ENCODE results near the gene NARS2. TPM values are rescaled to one million over a fixed set of nuclear protein-coding genes. Genes with fewer than 3 reads are reported as not detected.
A peak's percentile ranks its signal among the peaks of the same experiment; 100 is the strongest.
"Not testable (repeated sequence)": the region's sequence is repeated elsewhere in the genome, so short reads cannot be mapped to it uniquely, and the experiment has no call there.

Gene NARS2
- total RNA-seq, 2 experiments from 2014 or later = 12.8 to 14.5 TPM

DNA sequence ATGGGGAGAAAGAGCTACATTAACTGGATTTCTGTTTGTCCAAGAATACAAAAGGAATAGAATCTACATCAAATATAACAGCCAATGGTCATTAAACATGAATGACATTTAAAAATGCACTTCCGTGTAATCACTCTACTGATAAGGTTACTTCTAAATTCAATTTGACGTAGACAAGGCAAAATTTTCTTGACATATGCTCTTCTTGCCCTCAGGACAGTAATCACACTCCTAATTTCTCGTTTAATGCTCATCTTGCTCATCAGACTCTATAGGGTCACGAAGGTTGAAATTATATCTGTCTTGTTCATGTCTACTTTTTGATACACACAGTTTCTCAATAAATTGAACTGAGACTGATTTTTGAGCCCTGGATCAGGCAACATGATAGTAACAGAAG lies 58.4 kb downstream of the NARS2 start:
- Mint-ChIP-seq H3K27me3 (no peaks in the 10 kb centered on the region), H3K4me1 (no peaks in the 10 kb centered on the region), H3K27ac (no peak overlapping the region), H3K9me3 (no peaks in the 10 kb centered on the region), H3K4me3 (no peak overlapping the region), H3K36me3 (peaks cover 23% of the 10 kb centered on the region)
- DNase-seq (no peak), ATAC-seq (ENCODE audit: low read depth) (no peak)
- POLR2A ChIA-PET = no interaction called here

DNA sequence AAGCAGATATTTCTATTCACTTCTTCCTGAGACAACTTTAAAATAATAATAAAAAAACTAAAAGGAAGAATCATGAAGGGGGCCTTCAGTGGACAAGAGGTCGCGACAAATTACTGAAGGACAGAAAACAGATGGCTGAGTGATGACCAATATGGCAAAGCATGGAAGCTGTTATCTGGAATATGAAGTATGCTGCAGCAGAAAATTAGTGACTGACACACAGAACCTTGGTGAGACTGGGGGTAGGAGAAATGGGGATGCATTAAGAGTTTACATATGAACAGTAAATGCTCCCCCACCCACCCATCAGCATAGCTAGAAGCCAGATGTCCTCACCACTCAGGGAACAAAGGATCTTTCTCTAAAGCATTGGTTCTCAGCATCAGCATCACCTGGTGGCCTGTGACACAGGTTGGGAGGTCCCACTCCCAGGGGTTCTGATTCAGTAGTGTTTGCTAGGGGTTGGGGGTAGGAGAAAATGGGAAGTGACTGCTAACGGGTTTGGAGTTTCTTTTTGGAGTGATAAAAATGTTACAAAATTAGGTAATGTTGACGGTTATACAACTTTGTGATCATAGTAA lies 59.7 kb downstream of the NARS2 start:
- ATAC-seq (ENCODE audit: low read depth) (no peak), DNase-seq (no peak)
- Mint-ChIP-seq H3K36me3 (peaks cover 30% of the 10 kb centered on the region), H3K9me3 (peaks cover 4% of the 10 kb centered on the region), H3K27me3 (no peaks in the 10 kb centered on the region), H3K4me3 (no peak overlapping the region), H3K27ac (no peak overlapping the region), H3K4me1 (peaks cover 1% of the 10 kb centered on the region)
- POLR2A ChIA-PET = no interaction called here

DNA sequence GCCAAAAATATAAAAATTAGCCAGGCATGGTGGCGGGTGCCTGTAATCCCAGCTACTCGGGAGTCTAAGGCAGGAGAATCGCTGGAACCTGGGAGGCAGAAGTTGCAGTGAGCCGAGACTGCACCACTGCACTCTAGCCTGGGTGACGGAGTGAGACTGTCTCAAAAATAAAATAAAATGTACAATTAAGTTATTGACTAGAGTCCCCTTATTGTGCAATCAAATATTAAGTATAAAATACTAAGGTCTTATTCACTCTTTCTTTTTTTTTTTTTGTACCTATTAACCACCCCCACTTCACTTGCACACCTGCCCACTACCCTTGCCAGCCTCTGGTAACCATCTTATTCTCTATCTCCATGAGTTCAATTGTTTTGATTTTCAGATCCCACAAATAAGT lies 61.6 kb downstream of the NARS2 start:
- POLR2A ChIA-PET; H3K4me1 Mint-ChIP-seq; H3K27ac Mint-ChIP-seq; DNase-seq; H3K9me3 Mint-ChIP-seq; H3K4me3 Mint-ChIP-seq; H3K27me3 Mint-ChIP-seq; ATAC-seq (ENCODE audit: low read depth): not testable (repeated sequence)
- H3K36me3 Mint-ChIP-seq = peaks cover 34% of the 10 kb centered on the region

DNA sequence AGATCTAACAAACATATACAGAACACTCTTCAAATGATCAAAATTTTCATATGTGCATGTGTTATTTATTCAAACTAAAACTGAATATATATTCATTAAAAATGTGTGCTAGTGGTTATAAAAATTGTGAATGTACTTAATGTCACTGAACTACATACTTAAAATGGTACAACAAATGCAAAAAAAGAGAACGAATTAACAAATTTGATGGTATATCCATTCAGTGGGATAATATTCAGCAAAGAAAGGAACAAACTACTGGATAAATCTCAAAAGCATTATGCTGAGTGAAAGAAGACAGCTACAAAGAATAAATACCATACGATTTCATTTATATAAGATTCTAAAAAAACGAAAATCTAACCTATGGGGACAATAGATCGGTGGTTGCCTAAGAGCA lies 64.1 kb downstream of the NARS2 start:
- peaks cover 11% of the 10 kb centered on the region for H3K9me3 Mint-ChIP-seq
- DNase-seq (no peak), ATAC-seq (ENCODE audit: low read depth) (no peak)
- POLR2A ChIA-PET = no interaction called here
- H3K27me3 Mint-ChIP-seq = no peaks in the 10 kb centered on the region
- H3K36me3 Mint-ChIP-seq = peaks cover 35% of the 10 kb centered on the region
- H3K27ac Mint-ChIP-seq = no peak overlapping the region
- no peak overlapping the region for H3K4me3 Mint-ChIP-seq
- peaks cover 1% of the 10 kb centered on the region for H3K4me1 Mint-ChIP-seq

DNA sequence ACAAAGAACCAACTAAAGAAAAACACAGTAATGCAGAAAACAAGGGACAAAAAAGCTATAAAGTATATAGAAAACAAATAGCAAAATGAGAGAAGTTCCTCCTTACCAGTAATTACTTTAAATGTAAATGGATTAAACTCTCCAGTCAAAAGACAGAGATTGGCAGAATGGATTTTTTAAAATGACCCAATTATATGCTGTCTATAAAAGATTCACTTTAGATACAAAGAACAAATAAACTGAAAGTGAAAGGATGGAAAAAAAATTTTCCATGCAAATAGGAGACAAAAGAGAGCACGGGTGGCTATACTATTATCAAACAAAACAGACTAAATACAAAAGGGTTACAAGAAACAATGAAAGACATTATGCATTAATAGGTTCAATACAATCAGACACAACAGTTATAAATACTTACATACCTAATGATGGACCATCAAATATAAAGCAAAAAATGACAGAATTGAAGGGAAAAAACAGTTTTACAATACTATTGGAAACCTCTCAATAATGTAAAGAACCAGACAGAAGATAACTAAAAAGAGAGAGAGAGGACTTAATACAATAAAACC lies 64.6 kb downstream of the NARS2 start:
- POLR2A ChIA-PET = no interaction called here
- H3K4me1 Mint-ChIP-seq = peaks cover 4% of the 10 kb centered on the region
- no peak overlapping the region for H3K27ac Mint-ChIP-seq
- H3K36me3 Mint-ChIP-seq = peaks cover 35% of the 10 kb centered on the region
- peaks cover 11% of the 10 kb centered on the region for H3K9me3 Mint-ChIP-seq
- ATAC-seq (ENCODE audit: low read depth) (no peak), DNase-seq (no peak)
- no peaks in the 10 kb centered on the region for H3K27me3 Mint-ChIP-seq
- no peak overlapping the region for H3K4me3 Mint-ChIP-seq

DNA sequence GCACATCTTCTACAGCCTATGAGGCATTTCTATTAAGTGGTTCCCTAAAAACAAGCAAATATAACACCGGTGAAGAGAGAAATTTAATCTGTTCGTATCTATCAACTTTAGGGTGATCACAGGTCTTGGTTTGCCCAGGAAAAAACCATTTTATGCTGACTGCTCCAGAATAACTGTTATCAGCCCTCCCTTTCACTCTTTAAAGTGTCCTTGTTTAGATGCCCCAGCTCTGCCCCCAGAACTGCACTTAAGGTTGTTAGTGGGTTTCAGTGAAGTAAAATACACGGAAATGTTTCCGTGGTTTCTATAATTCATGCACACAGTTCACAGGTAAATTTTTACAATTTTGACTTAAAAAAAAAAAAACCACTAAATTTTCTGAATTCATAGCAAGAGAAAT lies 70.0 kb downstream of the NARS2 start:
- no peak for DNase-seq
- peaks cover 23% of the 10 kb centered on the region for H3K4me1 Mint-ChIP-seq
- H3K27me3 Mint-ChIP-seq = no peaks in the 10 kb centered on the region
- peaks cover 18% of the 10 kb centered on the region for H3K36me3 Mint-ChIP-seq
- H3K9me3 Mint-ChIP-seq = peaks cover 4% of the 10 kb centered on the region
- ATAC-seq (ENCODE audit: low read depth) = peak; percentile 78
- POLR2A ChIA-PET = interaction anchor here (0.7 to 1.6 kb wide), 3 partner anchors 22 to 207 kb away, joined by 3 to 5 read pairs (median 3); no protein-coding TSS in a partner anchor
- H3K27ac Mint-ChIP-seq = peak overlapping the region; percentile 65
- peak overlapping the region; percentile 58 for H3K4me3 Mint-ChIP-seq

DNA sequence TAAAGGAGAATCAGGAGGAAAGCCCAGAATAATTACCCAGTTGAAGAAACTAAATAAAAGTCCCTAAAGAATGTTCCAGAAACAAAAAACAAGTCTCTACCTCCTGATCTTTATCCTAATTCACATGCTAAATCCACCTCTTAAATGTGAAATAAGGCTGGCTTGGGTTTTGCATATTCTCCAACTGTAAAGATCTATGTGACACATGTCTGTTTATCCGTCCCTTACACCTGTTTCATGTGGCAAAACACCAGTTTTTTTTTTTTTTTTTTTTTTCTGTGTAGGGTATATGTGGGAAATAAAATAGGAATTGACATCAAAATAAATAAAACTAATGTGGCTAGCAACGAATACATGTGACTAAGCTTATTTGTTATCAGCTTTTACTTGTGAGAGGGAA lies 70.5 kb downstream of the NARS2 start:
- no peaks in the 10 kb centered on the region for H3K27me3 Mint-ChIP-seq
- H3K27ac Mint-ChIP-seq = no peak overlapping the region
- DNase-seq (no peak), ATAC-seq (ENCODE audit: low read depth) (no peak)
- peak overlapping the region; percentile 58 for H3K4me3 Mint-ChIP-seq
- H3K9me3 Mint-ChIP-seq = peaks cover 4% of the 10 kb centered on the region
- POLR2A ChIA-PET = interaction anchor here (1.6 kb wide), 1 partner anchor 39 kb away, joined by 5 read pairs; no protein-coding TSS in a partner anchor
- peaks cover 23% of the 10 kb centered on the region for H3K4me1 Mint-ChIP-seq
- H3K36me3 Mint-ChIP-seq = peaks cover 16% of the 10 kb centered on the region

DNA sequence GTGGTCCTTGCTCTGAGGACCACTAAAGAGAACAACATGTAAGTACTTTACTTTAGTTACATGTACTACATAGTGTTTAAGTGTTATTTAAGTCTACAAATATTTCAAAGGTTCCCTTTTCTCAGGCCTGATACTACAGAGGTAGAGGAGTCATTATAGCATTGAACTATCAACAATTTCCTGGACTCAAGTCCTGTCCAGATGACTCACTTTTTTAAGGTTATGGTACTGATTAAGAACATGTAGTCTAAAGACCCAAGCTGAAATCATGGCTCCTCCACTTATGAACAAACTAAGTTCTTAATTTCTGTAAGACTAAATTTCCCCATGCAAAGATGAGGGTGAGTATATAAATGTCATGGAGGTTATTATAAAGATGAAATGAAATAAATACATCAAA lies 74.7 kb downstream of the NARS2 start:
- H3K4me1 Mint-ChIP-seq = peaks cover 20% of the 10 kb centered on the region
- H3K27ac Mint-ChIP-seq = no peak overlapping the region
- H3K36me3 Mint-ChIP-seq = peaks cover 10% of the 10 kb centered on the region
- no peak overlapping the region for H3K4me3 Mint-ChIP-seq
- DNase-seq (no peak), ATAC-seq (ENCODE audit: low read depth) (no peak)
- no peaks in the 10 kb centered on the region for H3K27me3 Mint-ChIP-seq
- H3K9me3 Mint-ChIP-seq = no peaks in the 10 kb centered on the region
- POLR2A ChIA-PET = no interaction called here

DNA sequence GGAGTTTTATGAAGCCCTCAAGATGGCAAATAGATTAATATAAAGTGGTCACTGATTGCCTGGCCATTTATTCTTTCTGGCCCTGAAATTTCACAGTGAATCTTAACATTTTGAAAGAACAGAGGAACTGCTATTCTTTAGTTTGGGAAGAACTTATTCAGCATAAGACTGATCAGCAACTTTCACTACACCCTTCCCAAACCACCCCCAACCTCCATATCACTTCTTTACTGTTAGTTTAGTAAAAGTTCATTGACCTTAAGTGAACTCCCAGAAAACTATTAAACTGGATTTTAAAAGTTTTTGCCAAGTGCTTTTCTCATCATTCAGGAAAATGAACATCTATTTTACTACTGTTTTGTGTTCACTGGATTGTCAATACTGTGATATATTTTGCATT lies 77.4 kb downstream of the NARS2 start:
- Mint-ChIP-seq H3K9me3 (no peaks in the 10 kb centered on the region), H3K4me1 (peaks cover 6% of the 10 kb centered on the region), H3K27ac (no peak overlapping the region), H3K36me3 (peaks cover 8% of the 10 kb centered on the region), H3K4me3 (no peak overlapping the region), H3K27me3 (no peaks in the 10 kb centered on the region)
- DNase-seq (no peak), ATAC-seq (ENCODE audit: low read depth) (no peak)
- POLR2A ChIA-PET = interaction anchor here (0.6 to 1.0 kb wide), 2 partner anchors 9 to 155 kb away, joined by 4 to 6 read pairs; no protein-coding TSS in a partner anchor

DNA sequence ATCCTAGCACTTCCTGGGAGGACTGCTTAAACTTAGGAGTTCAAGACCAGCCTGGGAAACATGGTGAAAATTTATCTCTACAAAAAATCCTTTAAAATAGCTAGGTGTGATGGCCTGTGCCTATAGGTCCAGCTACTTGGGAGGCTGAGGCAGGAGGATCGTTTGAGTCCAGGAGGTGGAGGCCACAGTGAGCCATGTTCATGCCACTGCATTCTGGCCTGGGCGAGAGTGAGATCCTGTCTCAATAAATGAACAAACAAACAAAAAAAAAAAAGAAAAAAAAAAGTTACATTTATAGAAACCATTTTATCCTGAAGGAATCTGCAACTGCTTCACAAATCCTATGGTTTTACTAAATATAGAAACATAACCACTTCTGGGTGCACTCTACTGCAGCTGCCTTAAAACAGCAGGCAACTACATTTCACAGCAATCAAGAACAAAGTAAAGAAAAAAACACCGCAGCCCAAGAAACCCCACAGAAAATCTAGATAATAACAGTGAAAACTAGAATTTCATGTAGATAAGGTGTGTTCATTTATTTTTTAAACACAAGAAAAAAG lies 81.2 kb downstream of the NARS2 start:
- H3K36me3 Mint-ChIP-seq = peaks cover 15% of the 10 kb centered on the region
- no peaks in the 10 kb centered on the region for H3K9me3 Mint-ChIP-seq
- H3K27me3 Mint-ChIP-seq = no peaks in the 10 kb centered on the region
- no peak for DNase-seq
- no peak for ATAC-seq (ENCODE audit: low read depth)
- POLR2A ChIA-PET = no interaction called here
- H3K27ac Mint-ChIP-seq = no peak overlapping the region
- H3K4me1 Mint-ChIP-seq = no peaks in the 10 kb centered on the region
- H3K4me3 Mint-ChIP-seq = no peak overlapping the region

DNA sequence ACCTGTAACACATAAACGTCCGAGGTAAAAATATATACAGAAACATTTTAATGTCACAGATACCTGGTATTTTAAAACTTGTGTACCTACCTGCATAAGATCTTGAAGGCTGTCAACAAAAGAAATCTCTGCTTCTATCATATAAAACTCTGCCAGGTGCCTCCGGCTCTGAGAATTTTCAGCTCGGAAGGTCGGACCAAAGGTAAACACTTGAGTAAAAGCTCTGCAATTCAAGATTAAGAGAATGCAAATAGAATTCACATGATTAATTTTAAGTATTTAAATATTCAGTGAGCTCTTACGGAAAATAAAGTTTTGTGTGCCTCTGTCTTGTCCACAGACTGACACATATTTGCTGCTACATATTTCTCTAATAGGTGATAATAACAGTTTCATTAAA lies 81.7 kb downstream of the NARS2 start:
- Mint-ChIP-seq H3K4me3 (no peak overlapping the region), H3K27ac (no peak overlapping the region), H3K36me3 (peaks cover 15% of the 10 kb centered on the region), H3K9me3 (no peaks in the 10 kb centered on the region), H3K27me3 (no peaks in the 10 kb centered on the region), H3K4me1 (no peaks in the 10 kb centered on the region)
- DNase-seq = no peak
- no peak for ATAC-seq (ENCODE audit: low read depth)
- POLR2A ChIA-PET = no interaction called here

DNA sequence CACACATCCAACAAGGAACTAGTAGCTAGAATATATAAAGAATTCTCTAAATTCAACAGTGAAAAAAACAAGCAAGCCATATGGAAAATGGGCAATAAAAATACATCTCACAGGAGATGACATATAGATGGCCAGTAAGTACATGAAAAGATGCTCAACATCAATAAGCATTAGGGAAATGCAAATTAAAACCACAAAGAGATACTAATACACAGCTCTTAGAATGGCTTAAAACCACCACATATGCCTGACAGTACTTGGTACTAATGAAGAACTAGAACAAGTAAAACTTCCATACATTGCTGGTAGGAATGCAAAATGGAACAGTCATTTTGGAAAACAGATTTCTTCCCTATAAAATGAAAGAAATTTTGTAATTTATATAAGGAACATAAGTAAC lies 85.5 kb downstream of the NARS2 start:
- POLR2A ChIA-PET = no interaction called here
- no peak overlapping the region for H3K4me3 Mint-ChIP-seq
- H3K4me1 Mint-ChIP-seq = peaks cover 2% of the 10 kb centered on the region
- peaks cover 33% of the 10 kb centered on the region for H3K36me3 Mint-ChIP-seq
- no peak for DNase-seq
- no peak for ATAC-seq (ENCODE audit: low read depth)
- no peaks in the 10 kb centered on the region for H3K27me3 Mint-ChIP-seq
- H3K9me3 Mint-ChIP-seq = peaks cover 2% of the 10 kb centered on the region
- H3K27ac Mint-ChIP-seq = no peak overlapping the region

DNA sequence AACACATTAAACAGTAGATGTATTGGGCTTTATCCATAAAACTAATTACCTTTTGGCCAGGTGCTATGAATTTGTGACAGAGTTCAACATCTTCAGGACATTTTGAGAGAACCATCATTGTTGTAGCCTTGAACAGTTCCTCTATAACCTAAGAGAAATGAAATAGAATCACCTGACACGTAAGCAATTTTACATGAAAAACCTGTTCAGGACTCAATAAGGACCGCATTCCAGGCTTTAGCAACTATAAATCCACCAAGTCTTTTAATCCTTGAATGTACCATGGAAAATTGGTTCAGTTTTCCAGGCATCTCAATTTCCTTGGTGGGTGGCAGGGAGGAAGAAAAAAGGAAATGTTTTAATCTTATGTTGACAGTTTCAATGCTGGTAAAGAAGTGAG lies 96.1 kb downstream of the NARS2 start:
- no peaks in the 10 kb centered on the region for H3K4me1 Mint-ChIP-seq
- ATAC-seq (ENCODE audit: low read depth) (no peak), DNase-seq (no peak)
- POLR2A ChIA-PET = no interaction called here
- no peak overlapping the region for H3K4me3 Mint-ChIP-seq
- H3K9me3 Mint-ChIP-seq = no peaks in the 10 kb centered on the region
- H3K27me3 Mint-ChIP-seq = no peaks in the 10 kb centered on the region
- peaks cover 29% of the 10 kb centered on the region for H3K36me3 Mint-ChIP-seq
- no peak overlapping the region for H3K27ac Mint-ChIP-seq

DNA sequence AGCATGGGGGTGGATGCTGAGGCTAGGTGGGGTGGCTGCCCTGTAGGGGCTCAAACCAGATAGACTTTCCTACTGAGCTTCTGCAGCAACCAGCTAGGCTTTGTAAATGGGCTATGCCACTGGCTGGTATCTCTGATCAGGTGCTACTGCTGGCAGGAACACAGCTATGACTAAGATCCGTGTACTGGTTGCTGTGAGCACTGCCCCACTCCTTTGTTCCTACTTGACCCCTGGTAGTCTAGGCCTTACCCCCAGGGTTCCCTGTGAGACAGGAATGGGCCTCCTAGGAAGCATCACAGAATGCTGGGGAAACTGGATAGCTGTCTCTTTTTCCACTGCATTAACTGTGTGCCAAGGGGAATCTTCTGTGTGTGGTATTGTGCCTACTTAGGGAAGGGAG lies 98.6 kb downstream of the NARS2 start:
- Mint-ChIP-seq H3K27me3 (no peaks in the 10 kb centered on the region), H3K27ac (no peak overlapping the region), H3K4me1 (no peaks in the 10 kb centered on the region), H3K9me3 (no peaks in the 10 kb centered on the region), H3K4me3 (no peak overlapping the region), H3K36me3 (peaks cover 29% of the 10 kb centered on the region)
- DNase-seq = no peak
- no peak for ATAC-seq (ENCODE audit: low read depth)
- POLR2A ChIA-PET = no interaction called here
